Nucleus accumbens (tissue), 56 donors: ENCODE results near the gene MYD88.

Source experiments
- DNase-seq, 56 donors: peaks; one replicate each; lab custom pipeline; 2025; lab: John Stamatoyannopoulos, UW

The MYD88 gene

GRCh38 chr3:38138349-38139190 is at the start of gene MYD88:
TSS of gene MYD88 (plus strand) at chr3:38138661. CDS start at chr3:38138701, 40 bp downstream.
- peak in 44 of 56 donors; percentile 9 to 73 (median 44) for DNase-seq

GRCh38 chr3:38089163-38089562 is 49.3 kb upstream of the MYD88 start:
- DNase-seq = no peak

- no peak for DNase-seq
Observed at GRCh38 chr3:38090453-38090852, 48.0 kb upstream of the MYD88 start.

GRCh38 chr3:38094999-38095398 is 43.5 kb upstream of the MYD88 start:
- DNase-seq = no peak

GRCh38 chr3:38095669-38096483 is 42.6 kb upstream of the MYD88 start:
- peak in 5 of 56 donors; percentile 9 to 25 (median 16) for DNase-seq

GRCh38 chr3:38097446-38098375 is 40.8 kb upstream of the MYD88 start:
- DNase-seq = no peak

- no peak for DNase-seq
Observed at GRCh38 chr3:38098376-38098723, 40.1 kb upstream of the MYD88 start.

GRCh38 chr3:38099518-38099917 is 38.9 kb upstream of the MYD88 start:
- DNase-seq = no peak

GRCh38 chr3:38100498-38100897 is 38.0 kb upstream of the MYD88 start:
- DNase-seq = no peak

- no peak for DNase-seq
Observed at GRCh38 chr3:38101811-38102443, 36.5 kb upstream of the MYD88 start.

GRCh38 chr3:38102444-38102814 is 36.0 kb upstream of the MYD88 start:
- no peak for DNase-seq

- no peak for DNase-seq
Observed at GRCh38 chr3:38105525-38105924, 32.9 kb upstream of the MYD88 start.

- no peak for DNase-seq
Observed at GRCh38 chr3:38107911-38108648, 30.4 kb upstream of the MYD88 start.

GRCh38 chr3:38108649-38109579 is 29.5 kb upstream of the MYD88 start:
- no peak for DNase-seq

GRCh38 chr3:38109580-38110313 is 28.7 kb upstream of the MYD88 start:
- no peak for DNase-seq

- DNase-seq = no peak
Observed at GRCh38 chr3:38110314-38111050, 28.0 kb upstream of the MYD88 start.

GRCh38 chr3:38111201-38111600 is 27.3 kb upstream of the MYD88 start:
- peak in 2 of 56 donors; percentile 26 to 41 for DNase-seq
